HG03108 (cell line): Measurements from ENCODE around the gene ZNF672.

Experiments used
- ATAC-seq: cut with Tn5 transposase; IDR thresholded peaks from one replicate; pipeline ENCODE4 v1.9.1; 2021; ENCODE audit warnings: moderate library complexity; ENCODE audit not compliant: unreplicated experiment

ZNF672 gene

GRCh38 chr1:248831842-248832241 lies 6.2 kb upstream of the ZNF672 start:
- no peak for ATAC-seq

DNA sequence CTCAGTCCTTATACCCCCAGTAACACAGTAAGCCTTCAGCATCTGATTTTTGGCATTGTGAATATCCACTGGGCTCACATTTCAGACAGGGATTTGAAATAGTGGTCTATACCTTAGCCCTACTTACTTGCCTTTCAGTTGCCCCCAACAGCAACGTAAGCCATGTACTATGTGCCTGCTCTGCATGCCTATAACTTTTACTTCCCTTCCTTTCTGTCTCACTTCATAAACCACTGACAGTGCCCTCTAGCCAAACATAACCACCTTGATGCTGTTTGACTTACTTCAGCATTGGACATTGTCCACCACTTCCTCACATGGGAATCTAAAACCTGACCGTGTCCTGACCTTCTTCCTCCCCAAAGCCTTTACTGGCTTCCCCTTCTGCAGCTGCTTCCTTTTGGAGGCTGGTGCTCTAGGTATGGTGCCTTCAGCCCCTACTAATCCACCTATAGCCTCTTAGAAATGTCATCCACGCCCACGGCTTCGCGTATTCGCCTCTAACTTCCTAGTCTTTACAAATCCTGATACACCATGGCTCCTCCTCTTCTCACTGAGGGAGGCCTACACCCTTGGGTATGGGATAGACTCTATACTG lies 3.6 kb upstream of the ZNF672 start:
- ATAC-seq: no peak

- ATAC-seq: no peak
Observed at GRCh38 chr1:248837045-248837780, 811 bp upstream of the ZNF672 start.

DNA sequence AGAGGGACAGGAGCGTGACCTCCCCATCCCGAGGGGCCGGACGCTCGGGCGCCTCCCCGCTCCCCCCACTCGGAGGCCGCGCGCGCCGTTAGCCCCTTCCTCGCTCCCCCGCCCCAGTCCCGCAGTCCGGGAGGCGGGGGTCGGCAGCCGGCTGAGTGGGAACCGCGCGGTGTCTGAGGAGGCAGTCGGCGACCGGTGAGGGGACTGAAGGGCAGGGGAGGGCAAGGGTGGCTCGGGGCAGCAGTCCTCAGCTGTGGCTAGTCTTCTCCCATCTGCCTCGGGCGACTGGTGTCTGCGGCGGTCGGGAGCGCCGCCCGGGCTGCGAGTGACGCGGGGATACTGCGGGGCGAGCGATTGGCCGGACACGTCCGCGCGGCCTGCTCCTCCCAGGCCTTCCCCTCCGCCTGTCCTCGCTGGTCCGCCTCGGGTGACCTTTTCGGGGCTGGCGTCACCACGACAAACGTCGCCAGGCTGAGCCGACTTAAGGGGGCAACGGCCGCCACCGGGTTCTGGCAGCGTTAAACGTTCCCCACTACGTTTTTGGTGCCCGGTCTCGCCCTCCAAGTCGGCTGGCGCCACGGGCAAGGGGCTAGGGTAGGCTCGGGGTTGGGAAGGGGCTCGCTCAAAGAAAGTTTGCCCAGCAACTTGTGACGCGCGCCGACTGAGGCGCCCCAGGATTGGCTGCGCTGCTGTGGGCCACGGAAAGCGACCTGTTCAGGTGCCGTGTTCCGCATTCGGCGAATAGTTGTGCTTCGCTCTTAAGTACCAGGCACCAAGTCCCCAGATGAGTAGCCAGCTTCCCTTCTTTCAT lies 538 bp downstream of the ZNF672 start:
- peak; percentile 57 for ATAC-seq

DNA sequence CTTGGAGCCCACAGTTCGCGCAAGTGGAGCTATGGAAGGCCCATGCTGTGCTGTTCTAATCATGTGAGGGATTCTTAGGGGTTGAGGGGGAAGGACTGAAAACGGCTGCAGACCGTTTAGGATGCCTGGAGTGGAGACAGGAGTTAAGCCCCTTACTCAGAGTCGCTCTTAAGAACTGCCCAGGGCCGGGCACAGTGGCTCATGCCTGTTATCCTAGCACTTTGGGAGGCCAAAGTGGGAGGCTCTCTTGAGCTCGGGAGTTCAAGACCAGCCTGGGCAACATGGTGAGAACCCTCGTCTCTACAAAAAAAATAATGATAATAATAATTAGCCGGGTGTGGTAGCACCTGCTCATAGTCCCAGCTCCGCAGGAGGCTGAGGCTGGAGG lies 1.1 kb downstream of the ZNF672 start:
- ATAC-seq: no peak

DNA sequence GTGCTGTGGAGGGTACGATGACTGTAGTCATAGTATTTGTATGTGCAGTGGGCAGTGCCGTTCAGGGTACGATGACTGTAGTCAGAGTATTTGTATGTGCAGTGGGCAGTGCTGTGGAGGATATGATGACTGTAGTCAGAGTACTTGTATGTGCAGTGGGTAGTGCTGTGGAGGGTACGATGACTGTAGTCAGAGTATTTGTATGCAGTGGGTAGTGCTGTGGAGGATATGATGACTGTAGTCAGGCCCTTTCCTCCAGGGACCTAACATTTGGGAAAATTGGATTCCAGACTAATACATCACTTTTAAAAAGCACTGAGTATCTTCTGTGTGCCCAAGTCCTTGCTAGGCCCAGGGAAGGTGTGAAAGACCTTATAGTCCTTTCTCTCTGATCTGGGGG lies 2.9 kb downstream of the ZNF672 start:
- ATAC-seq: no peak

DNA sequence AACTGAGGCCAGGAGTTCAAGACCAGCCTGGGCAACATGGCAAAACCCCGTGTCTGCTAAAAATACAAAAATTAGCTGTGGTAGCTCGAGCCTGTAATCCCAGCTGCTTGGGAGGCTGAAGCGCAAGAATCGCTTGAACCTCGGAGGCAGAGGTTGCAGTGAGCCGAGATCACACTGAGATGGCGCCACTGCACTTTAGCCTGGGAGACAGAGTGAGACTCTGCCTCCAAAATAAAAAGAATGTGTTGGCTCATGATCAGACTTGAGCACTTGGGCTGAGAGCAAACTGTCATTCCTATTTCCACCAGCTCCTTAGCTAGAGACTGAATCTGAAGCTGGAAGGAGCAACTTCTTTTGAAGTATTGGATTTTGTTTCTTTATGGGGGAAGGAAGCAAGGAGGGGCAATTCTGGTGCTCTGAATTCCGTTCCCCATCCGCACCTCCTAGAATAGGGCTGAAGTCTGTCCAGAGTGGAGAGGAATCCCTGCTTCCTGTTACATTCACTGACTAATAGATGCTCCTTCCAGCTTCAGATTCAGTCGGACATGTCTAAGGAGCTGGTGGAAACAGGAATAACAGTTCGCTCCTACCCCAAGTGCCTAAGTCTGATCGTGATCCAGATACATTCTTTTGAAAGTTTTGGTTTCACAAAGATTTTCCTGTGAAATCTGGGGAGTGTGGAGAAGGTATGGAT lies 3.8 kb downstream of the ZNF672 start:
- no peak for ATAC-seq

GRCh38 chr1:248842781-248843331 lies 4.8 kb downstream of the ZNF672 start:
- ATAC-seq: no peak

DNA sequence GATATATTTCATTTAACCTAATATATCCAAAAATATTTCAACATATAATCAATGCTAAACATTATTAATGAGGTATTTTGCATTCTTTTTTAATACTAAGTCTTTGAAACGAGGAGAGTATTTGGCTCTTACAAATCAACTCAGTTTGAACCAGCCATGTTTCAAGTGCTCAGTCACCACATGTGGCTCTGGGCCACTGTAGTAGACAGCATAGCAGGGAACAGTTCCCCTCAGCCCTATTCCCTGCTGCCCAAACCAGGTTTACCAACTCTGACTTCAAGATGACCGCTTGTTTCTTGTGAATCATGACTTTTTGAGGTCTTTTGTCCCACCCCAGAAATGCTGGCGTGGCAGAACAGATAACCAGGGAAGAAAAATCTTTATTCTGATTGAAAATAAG lies 5.7 kb downstream of the ZNF672 start:
- ATAC-seq: no peak

DNA sequence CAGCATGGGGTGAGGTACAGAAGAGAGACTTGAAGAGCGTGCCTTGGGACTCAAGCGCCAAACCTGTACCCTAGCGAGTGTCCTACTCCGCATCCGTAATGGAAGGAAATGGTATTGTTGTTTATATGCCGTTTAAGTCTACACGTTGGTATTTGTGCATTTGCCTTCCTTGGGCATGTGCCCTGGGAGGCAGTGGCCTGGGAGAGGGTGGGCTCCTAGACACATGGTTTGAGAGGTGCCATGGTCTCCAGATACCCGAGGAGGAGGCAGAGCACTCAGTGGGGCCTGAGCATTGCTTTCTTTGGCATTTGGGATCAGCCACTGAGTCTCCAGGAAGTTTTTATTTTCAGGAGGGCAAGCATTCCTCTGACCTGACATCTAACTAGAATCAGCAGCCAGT lies 6.5 kb downstream of the ZNF672 start:
- ATAC-seq: no peak

- ATAC-seq: no peak
Observed at GRCh38 chr1:248847181-248847955, 9.3 kb downstream of the ZNF672 start.

DNA sequence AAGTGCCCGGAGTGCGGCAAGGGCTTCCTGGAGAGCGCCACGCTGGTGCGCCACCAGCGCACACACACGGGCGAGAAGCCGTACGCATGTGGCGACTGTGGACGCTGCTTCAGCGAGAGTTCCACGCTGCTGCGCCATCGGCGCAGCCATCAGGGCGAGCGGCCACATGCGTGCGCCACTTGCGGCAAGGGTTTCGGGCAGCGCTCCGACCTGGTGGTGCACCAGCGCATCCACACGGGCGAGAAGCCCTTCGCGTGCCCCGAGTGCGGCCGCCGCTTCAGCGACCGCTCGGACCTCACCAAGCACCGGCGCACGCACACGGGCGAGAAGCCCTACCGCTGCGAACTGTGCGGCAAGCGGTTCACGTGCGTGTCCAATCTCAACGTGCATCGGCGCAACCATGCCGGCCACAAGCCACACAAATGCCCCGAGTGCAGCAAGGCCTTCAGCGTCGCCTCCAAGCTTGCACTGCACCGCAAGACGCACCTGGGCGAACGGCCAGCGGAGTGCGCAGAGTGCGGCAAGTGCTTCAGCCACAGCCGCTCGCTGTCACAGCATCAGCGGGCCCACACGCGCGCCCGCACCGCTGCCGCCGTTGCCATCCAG lies 10.0 kb downstream of the ZNF672 start:
- no peak for ATAC-seq

- ATAC-seq: no peak
Observed at GRCh38 chr1:248848602-248849001, 10.6 kb downstream of the ZNF672 start.

DNA sequence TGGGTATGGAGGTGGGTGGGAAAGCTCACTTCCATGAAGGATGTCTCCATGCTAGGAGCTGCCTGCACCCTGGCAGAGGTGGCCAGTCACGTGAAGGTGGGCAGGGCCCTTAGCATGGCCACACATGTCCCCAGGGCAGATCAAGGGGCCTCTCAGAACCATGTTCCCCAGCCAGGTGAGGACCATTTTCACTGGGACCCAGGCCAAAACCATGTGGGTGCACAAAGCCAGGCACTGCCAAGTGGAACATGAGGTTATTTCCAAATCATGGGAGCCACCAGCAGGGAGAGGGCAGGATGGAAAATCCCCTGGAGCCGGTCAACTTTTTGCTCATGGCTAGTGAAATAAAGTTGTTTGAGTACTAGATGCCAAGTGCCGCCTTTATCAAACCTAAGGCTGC lies 11.1 kb downstream of the ZNF672 start:
- no peak for ATAC-seq

- ATAC-seq: no peak
Observed at GRCh38 chr1:248849637-248850036, 11.6 kb downstream of the ZNF672 start.

DNA sequence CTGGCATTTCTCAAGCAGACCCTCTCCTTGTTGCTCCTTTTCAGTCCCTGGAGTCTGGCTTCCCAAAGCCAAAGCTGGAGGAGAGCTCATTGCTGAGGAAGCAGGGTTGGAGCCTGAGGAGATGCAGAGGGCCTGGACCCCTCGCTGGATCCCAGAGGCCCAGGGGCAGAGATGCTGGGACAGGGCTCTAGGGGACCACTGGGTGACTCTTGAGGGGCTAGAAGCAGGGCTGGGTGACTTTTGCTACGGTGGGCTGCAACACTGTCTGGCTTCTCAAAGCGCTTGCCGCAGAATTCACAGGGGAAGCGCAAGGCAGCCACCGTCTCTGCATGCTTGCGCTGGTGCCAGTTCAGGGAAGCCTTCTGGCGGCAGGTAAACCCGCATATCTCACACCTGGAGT lies 12.1 kb downstream of the ZNF672 start:
- ATAC-seq: no peak

- ATAC-seq: no peak
Observed at GRCh38 chr1:248850536-248851251, 12.7 kb downstream of the ZNF672 start.

- no peak for ATAC-seq
Observed at GRCh38 chr1:248851390-248851789, 13.4 kb downstream of the ZNF672 start.
